ENCODE results near the gene SLAMF7.

DNA sequence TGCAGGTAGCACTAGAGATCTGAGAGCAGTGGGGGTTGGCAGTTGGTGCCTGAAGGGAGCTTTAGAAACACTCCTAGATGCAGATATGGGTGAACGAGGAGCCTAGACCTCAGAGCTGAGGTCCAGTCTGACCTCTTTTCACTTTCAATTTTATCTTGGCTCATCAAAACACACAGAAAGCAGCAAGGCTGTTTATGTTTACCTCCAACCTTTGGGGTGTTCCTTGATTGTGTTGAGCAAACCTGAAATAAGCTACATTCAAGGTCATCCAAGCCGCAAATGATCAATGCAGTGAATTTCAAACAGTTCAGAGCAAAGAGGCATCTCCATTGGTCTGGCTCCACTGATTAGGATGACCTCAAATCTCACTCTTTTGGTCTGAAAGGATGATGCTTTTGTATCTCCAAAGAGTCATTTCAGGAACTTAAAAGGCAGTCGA lies 58.2 kb downstream of the SLAMF7 start:
- TF ChIP-seq, protein P1, sequence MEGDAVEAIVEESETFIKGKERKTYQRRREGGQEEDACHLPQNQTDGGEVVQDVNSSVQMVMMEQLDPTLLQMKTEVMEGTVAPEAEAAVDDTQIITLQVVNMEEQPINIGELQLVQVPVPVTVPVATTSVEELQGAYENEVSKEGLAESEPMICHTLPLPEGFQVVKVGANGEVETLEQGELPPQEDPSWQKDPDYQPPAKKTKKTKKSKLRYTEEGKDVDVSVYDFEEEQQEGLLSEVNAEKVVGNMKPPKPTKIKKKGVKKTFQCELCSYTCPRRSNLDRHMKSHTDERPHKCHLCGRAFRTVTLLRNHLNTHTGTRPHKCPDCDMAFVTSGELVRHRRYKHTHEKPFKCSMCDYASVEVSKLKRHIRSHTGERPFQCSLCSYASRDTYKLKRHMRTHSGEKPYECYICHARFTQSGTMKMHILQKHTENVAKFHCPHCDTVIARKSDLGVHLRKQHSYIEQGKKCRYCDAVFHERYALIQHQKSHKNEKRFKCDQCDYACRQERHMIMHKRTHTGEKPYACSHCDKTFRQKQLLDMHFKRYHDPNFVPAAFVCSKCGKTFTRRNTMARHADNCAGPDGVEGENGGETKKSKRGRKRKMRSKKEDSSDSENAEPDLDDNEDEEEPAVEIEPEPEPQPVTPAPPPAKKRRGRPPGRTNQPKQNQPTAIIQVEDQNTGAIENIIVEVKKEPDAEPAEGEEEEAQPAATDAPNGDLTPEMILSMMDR (optimal IDR thresholded peaks at IDR 0.05 in 1 of 3, IDR thresholded peaks at IDR 0.05 in 1 of 3, conservative IDR thresholded peaks at IDR 0.05 in 1 of 3; ENCODE audit: extremely low read depth in 1 of 3, insufficient read depth in 2 of 3, low read length in 3 of 3) = no peak
- no peak for TF ChIP-seq EZH2 (IDR thresholded peaks at IDR 0.05; ENCODE audit: low read length)
